HepG2 (cell line): Measurements from ENCODE around the gene GRB10. TPM values are rescaled to one million over a fixed set of nuclear protein-coding genes. Genes with fewer than 3 reads are reported as not detected.

Experiments
- ADNP ChIP-seq: sonication (generic); formaldehyde crosslinking; IDR thresholded peaks from 2 replicates; pipeline ENCODE4 v1.4.0; 2020; ENCODE audit warnings: missing genetic modification reagents
- CCAR2 ChIP-seq: fragments of 200-400 bp; formaldehyde crosslinking; optimal IDR thresholded peaks from 2 replicates; pipeline ENCODE3; 2018; ENCODE audit warnings: low read depth, mild to moderate bottlenecking, low read length, moderate library complexity
- FOXA1 ChIP-seq, 2 experiments: fragments of 450-650 bp in 1 of 2; sonication (generic) in 1 of 2; formaldehyde crosslinking in 1 of 2; IDR thresholded peaks; 2 replicates each; pipeline versions ENCODE4 v1.4.0 to v1.6.1; 2016 to 2020; ENCODE audit warnings: missing genetic modification reagents in 1 of 2
- HNF4A ChIP-seq: sonication (generic); formaldehyde crosslinking; IDR thresholded peaks from 2 replicates; pipeline ENCODE4 v1.4.0; 2020; ENCODE audit warnings: missing genetic modification reagents
- SP2 ChIP-seq: sonication (generic); formaldehyde crosslinking; IDR thresholded peaks from 2 replicates; pipeline ENCODE4 v1.5.1; 2020; ENCODE audit warnings: mild to moderate bottlenecking, missing genetic modification reagents
- TCF7 ChIP-seq: sonication (generic); IDR thresholded peaks from 2 replicates; pipeline ENCODE4 v1.6.1; 2016; ENCODE audit warnings: antibody characterized with exemption, low read depth
- ZIK1 ChIP-seq: sonication (generic); formaldehyde crosslinking; IDR thresholded peaks from 2 replicates; pipeline ENCODE4 v1.5.0; 2020; ENCODE audit warnings: mild to moderate bottlenecking, low read depth, missing genetic modification reagents, borderline replicate concordance
- ZNF230 ChIP-seq: sonication (generic); formaldehyde crosslinking; IDR thresholded peaks from 2 replicates; pipeline ENCODE4 v1.4.0; 2020; ENCODE audit warnings: mild to moderate bottlenecking, missing genetic modification reagents
- ZNF331 ChIP-seq: sonication (generic); formaldehyde crosslinking; IDR thresholded peaks from 2 replicates; pipeline ENCODE4 v1.4.0; 2020; ENCODE audit warnings: missing genetic modification reagents
- ZNF354B ChIP-seq: sonication (generic); formaldehyde crosslinking; IDR thresholded peaks from 2 replicates; pipeline ENCODE4 v1.8.0; 2022; ENCODE audit warnings: mild to moderate bottlenecking, missing genetic modification reagents
- ZNF382 ChIP-seq: sonication (generic); formaldehyde crosslinking; IDR thresholded peaks from 2 replicates; pipeline ENCODE4 v1.5.0; 2020; ENCODE audit warnings: missing genetic modification reagents, mild to moderate bottlenecking, borderline replicate concordance
- ZNF484 ChIP-seq: sonication (generic); formaldehyde crosslinking; IDR thresholded peaks from 2 replicates; pipeline ENCODE4 v1.5.1; 2020; ENCODE audit warnings: mild to moderate bottlenecking, low read depth, missing genetic modification reagents, borderline replicate concordance
- ZNF569 ChIP-seq: sonication (generic); formaldehyde crosslinking; IDR thresholded peaks from 2 replicates; pipeline ENCODE4 v1.5.0; 2020; ENCODE audit warnings: mild to moderate bottlenecking, missing genetic modification reagents, moderate library complexity, borderline replicate concordance
- polyA plus RNA-seq, 8 experiments: library from polyadenylated mRNA; depleted of rRNA in 3 of 8; stranded (reverse) in 7 of 8; unstranded in 1 of 8; fragments of >200 nt; fragmentation: Illumina TruSeq in 4 of 8; extraction: Trizol in 4 of 8; gene quantifications; 2 replicates each; pipeline versions ENCODE4 v1.2.1 to v1.2.3, GENCODE V29; 2011 to 2016; ENCODE audit warnings: low read depth in 4 of 8, missing spikeins in 1 of 8, mixed read lengths in 1 of 8; ENCODE audit not compliant: insufficient read depth in 1 of 8
- total RNA-seq, 5 experiments: library from RNA; depleted of rRNA; stranded (reverse); fragments of >200 nt; fragmentation: Illumina TruSeq; extraction: Trizol; gene quantifications; 2 replicates each; pipeline ENCODE4 v1.2.3, GENCODE V29; 2016; ENCODE audit warnings: low read depth in 1 of 5
- TF ChIP-seq, protein P1 (sequence below): IDR thresholded peaks from 2 replicates; pipeline ENCODE4 v1.6.1; 2016; ENCODE audit warnings: low read depth, control low read depth
- TF ChIP-seq, protein P2 (sequence below), 2 experiments: IDR thresholded peaks; 2 replicates each; pipeline ENCODE4 v1.6.1; 2011 to 2012; ENCODE audit warnings: low read length in 2 of 2, borderline replicate concordance in 1 of 2, low read depth in 1 of 2, mild to moderate bottlenecking in 1 of 2, moderate library complexity in 1 of 2
- TF ChIP-seq, protein P3 (sequence below): sonication (generic); formaldehyde crosslinking; IDR thresholded peaks from 2 replicates; pipeline ENCODE4 v1.8.1; 2023; ENCODE audit warnings: mild to moderate bottlenecking, missing genetic modification reagents
- TF ChIP-seq, protein P4 (sequence below): IDR thresholded peaks from 2 replicates; pipeline ENCODE4 v1.4.0; 2020; ENCODE audit warnings: mild to moderate bottlenecking, missing genetic modification reagents

GRB10 gene
- total and polyA plus RNA-seq, 2 of the 13 experiments (the other 11 are each of a cell fraction or from before 2014, with no cell fraction given): 4.0 to 6.8 TPM

DNA sequence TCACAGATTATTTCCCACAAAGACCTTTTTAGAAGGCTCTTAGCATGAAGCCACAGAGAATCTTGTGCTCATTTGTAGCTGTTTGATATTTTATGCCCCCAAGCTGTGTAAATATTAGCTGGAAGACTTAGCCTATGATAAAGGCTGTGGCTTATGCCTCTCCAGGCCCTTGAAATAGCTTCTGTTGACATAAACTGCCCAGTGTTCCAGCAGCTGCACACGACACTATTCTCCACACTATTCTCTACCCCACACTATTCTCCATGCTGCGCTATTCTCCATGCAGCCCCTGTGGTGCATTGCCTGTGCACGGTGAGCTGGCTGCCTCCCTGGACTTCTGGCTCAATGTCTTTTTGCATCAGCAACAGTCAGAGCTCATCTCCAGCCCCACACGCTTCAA, 230.6 kb downstream of the GRB10 start (continued):
- TF ChIP-seq ZNF569 (CRISPR knock-in tag) (no peak), ZNF382 (CRISPR knock-in tag) (no peak), ZNF230 (no peak), ADNP (CRISPR knock-in tag) (no peak), HNF4A (CRISPR knock-in tag) (0 out of 2 replicates have a peak, but pooled peaks have one; percentile 15), TCF7 (no peak), ZNF331 (no peak), SP2 (no peak), FOXA1 (IDR thresholded peaks at IDR 0.05) (no peak), FOXA1 (CRISPR knock-in tag; IDR thresholded peaks at IDR 0.05) (0 out of 2 replicates have a peak, but pooled peaks have one; percentile 30), ZIK1 (no peak), ZNF484 (CRISPR knock-in tag) (no peak), ZNF354B (CRISPR knock-in tag) (no peak), CCAR2 (no peak)
- TF ChIP-seq, protein P1, sequence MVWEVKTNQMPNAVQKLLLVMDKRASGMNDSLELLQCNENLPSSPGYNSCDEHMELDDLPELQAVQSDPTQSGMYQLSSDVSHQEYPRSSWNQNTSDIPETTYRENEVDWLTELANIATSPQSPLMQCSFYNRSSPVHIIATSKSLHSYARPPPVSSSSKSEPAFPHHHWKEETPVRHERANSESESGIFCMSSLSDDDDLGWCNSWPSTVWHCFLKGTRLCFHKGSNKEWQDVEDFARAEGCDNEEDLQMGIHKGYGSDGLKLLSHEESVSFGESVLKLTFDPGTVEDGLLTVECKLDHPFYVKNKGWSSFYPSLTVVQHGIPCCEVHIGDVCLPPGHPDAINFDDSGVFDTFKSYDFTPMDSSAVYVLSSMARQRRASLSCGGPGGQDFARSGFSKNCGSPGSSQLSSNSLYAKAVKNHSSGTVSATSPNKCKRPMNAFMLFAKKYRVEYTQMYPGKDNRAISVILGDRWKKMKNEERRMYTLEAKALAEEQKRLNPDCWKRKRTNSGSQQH (CRISPR knock-in tag): no peak
- TF ChIP-seq, protein P2, sequence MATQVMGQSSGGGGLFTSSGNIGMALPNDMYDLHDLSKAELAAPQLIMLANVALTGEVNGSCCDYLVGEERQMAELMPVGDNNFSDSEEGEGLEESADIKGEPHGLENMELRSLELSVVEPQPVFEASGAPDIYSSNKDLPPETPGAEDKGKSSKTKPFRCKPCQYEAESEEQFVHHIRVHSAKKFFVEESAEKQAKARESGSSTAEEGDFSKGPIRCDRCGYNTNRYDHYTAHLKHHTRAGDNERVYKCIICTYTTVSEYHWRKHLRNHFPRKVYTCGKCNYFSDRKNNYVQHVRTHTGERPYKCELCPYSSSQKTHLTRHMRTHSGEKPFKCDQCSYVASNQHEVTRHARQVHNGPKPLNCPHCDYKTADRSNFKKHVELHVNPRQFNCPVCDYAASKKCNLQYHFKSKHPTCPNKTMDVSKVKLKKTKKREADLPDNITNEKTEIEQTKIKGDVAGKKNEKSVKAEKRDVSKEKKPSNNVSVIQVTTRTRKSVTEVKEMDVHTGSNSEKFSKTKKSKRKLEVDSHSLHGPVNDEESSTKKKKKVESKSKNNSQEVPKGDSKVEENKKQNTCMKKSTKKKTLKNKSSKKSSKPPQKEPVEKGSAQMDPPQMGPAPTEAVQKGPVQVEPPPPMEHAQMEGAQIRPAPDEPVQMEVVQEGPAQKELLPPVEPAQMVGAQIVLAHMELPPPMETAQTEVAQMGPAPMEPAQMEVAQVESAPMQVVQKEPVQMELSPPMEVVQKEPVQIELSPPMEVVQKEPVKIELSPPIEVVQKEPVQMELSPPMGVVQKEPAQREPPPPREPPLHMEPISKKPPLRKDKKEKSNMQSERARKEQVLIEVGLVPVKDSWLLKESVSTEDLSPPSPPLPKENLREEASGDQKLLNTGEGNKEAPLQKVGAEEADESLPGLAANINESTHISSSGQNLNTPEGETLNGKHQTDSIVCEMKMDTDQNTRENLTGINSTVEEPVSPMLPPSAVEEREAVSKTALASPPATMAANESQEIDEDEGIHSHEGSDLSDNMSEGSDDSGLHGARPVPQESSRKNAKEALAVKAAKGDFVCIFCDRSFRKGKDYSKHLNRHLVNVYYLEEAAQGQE (IDR thresholded peaks at IDR 0.05; ENCODE audit: borderline replicate concordance in 1 of 2, low read depth in 1 of 2, low read length in 2 of 2): peak in 1 of 2 experiments; percentile 55; a peak in 1 of 4 replicates
- TF ChIP-seq, protein P3, sequence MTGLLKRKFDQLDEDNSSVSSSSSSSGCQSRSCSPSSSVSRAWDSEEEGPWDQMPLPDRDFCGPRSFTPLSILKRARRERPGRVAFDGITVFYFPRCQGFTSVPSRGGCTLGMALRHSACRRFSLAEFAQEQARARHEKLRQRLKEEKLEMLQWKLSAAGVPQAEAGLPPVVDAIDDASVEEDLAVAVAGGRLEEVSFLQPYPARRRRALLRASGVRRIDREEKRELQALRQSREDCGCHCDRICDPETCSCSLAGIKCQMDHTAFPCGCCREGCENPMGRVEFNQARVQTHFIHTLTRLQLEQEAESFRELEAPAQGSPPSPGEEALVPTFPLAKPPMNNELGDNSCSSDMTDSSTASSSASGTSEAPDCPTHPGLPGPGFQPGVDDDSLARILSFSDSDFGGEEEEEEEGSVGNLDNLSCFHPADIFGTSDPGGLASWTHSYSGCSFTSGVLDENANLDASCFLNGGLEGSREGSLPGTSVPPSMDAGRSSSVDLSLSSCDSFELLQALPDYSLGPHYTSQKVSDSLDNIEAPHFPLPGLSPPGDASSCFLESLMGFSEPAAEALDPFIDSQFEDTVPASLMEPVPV: no peak
- TF ChIP-seq, protein P4, sequence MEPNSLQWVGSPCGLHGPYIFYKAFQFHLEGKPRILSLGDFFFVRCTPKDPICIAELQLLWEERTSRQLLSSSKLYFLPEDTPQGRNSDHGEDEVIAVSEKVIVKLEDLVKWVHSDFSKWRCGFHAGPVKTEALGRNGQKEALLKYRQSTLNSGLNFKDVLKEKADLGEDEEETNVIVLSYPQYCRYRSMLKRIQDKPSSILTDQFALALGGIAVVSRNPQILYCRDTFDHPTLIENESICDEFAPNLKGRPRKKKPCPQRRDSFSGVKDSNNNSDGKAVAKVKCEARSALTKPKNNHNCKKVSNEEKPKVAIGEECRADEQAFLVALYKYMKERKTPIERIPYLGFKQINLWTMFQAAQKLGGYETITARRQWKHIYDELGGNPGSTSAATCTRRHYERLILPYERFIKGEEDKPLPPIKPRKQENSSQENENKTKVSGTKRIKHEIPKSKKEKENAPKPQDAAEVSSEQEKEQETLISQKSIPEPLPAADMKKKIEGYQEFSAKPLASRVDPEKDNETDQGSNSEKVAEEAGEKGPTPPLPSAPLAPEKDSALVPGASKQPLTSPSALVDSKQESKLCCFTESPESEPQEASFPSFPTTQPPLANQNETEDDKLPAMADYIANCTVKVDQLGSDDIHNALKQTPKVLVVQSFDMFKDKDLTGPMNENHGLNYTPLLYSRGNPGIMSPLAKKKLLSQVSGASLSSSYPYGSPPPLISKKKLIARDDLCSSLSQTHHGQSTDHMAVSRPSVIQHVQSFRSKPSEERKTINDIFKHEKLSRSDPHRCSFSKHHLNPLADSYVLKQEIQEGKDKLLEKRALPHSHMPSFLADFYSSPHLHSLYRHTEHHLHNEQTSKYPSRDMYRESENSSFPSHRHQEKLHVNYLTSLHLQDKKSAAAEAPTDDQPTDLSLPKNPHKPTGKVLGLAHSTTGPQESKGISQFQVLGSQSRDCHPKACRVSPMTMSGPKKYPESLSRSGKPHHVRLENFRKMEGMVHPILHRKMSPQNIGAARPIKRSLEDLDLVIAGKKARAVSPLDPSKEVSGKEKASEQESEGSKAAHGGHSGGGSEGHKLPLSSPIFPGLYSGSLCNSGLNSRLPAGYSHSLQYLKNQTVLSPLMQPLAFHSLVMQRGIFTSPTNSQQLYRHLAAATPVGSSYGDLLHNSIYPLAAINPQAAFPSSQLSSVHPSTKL (CRISPR knock-in tag): peak; percentile 45; the same call in 1 of the 2 replicates
